WTC11 (cell line): Measurements from ENCODE around the gene KIF6. TPM values are rescaled to one million over a fixed set of nuclear protein-coding genes. Genes with fewer than 3 reads are reported as not detected.
"Not testable (repeated sequence)": the region's sequence is repeated elsewhere in the genome, so short reads cannot be mapped to it uniquely, and the experiment has no call there.

Experiments used
- ATAC-seq: fragments of 200-7000 bp; cut with Tn5 transposase; 2 replicates; pipeline ENCODE4 v1.10.0; 2021; ENCODE audit warnings: mild to moderate bottlenecking, moderate library complexity
- CTCF ChIA-PET: fragments of 300-600 bp; sonication (Branson Sonifier 250); formaldehyde crosslinking; loops from one replicate; lab custom pipeline; 2021; ENCODE audit warnings: antibody characterized with exemption; lab: Charles Lee
- POLR2A ChIA-PET: fragments of 350-600 bp; sonication (Branson Sonifier 250); formaldehyde crosslinking; loops from one replicate; lab custom pipeline; 2021; ENCODE audit warnings: antibody characterized with exemption; lab: Charles Lee
- DNase-seq: peaks from one replicate; pipeline ENCODE4 v3.0.0; 2021; ENCODE audit warnings: low spot score
- H3K27ac Mint-ChIP-seq: 2 replicates; pipeline ENCODE4 v1.8.0; 2021; ENCODE audit warnings: mixed read lengths
- H3K27me3 Mint-ChIP-seq: 2 replicates; pipeline ENCODE4 v1.8.0; 2021; ENCODE audit warnings: low read depth, mild to moderate bottlenecking, moderate library complexity, mixed read lengths
- H3K36me3 Mint-ChIP-seq: 2 replicates; pipeline ENCODE4 v1.8.0; 2021; ENCODE audit warnings: mixed read lengths
- H3K4me1 Mint-ChIP-seq: 2 replicates; pipeline ENCODE4 v1.8.0; 2022; ENCODE audit warnings: mixed read lengths
- H3K4me3 Mint-ChIP-seq: 2 replicates; pipeline ENCODE4 v1.8.0; 2021; ENCODE audit warnings: mild to moderate bottlenecking, moderate library complexity, mixed read lengths
- H3K9me3 Mint-ChIP-seq: 2 replicates; pipeline ENCODE4 v1.8.0; 2021; ENCODE audit warnings: mixed read lengths
- CTCF ChIP-seq: fragments of 200-600 bp; IDR thresholded peaks from 2 replicates; pipeline ENCODE4 v1.8.0; 2022; ENCODE audit warnings: antibody characterized with exemption
- EMX1 ChIP-seq: fragments of 250-450 bp; sonication (Bioruptor Pico); IDR thresholded peaks from 2 replicates; pipeline ENCODE4 v1.8.0; 2021; ENCODE audit warnings: mild to moderate bottlenecking
- ERG ChIP-seq: fragments of 250-450 bp; sonication (Bioruptor Pico); IDR thresholded peaks from 2 replicates; pipeline ENCODE4 v1.8.0; 2021; ENCODE audit warnings: mild to moderate bottlenecking
- FOXK1 ChIP-seq: sonication (generic); formaldehyde crosslinking; IDR thresholded peaks from 2 replicates; pipeline ENCODE4 v1.8.0; 2022; ENCODE audit warnings: mild to moderate bottlenecking, moderate library complexity, missing genetic modification reagents
- IRF1 ChIP-seq: sonication (generic); formaldehyde crosslinking; IDR thresholded peaks from 2 replicates; pipeline ENCODE4 v1.8.0; 2023; ENCODE audit warnings: missing genetic modification reagents
- JAZF1 ChIP-seq: fragments of 250-450 bp; sonication (Bioruptor Pico); IDR thresholded peaks from 2 replicates; pipeline ENCODE4 v1.9.0; 2021; ENCODE audit warnings: moderate library complexity, mild to moderate bottlenecking, inconsistent platforms
- MLX ChIP-seq: sonication (generic); formaldehyde crosslinking; IDR thresholded peaks from 2 replicates; pipeline ENCODE4 v1.8.1; 2023; ENCODE audit warnings: mild to moderate bottlenecking, missing genetic modification reagents, moderate library complexity
- NFE2L1 ChIP-seq: sonication (generic); formaldehyde crosslinking; IDR thresholded peaks from 2 replicates; pipeline ENCODE4 v1.8.1; 2023; ENCODE audit warnings: missing genetic modification reagents
- NR2C2 ChIP-seq: sonication (generic); formaldehyde crosslinking; IDR thresholded peaks from 2 replicates; pipeline ENCODE4 v1.8.0; 2022; ENCODE audit warnings: mild to moderate bottlenecking, missing genetic modification reagents
- PRRX2 ChIP-seq: fragments of 250-450 bp; sonication (Bioruptor Pico); IDR thresholded peaks from 2 replicates; pipeline ENCODE4 v1.8.0; 2021; ENCODE audit warnings: mild to moderate bottlenecking
- SP1 ChIP-seq: sonication (generic); formaldehyde crosslinking; conservative IDR thresholded peaks from 2 replicates; pipeline ENCODE4 v1.8.1; 2022; ENCODE audit warnings: missing genetic modification reagents
- STAT6 ChIP-seq: sonication (generic); formaldehyde crosslinking; conservative IDR thresholded peaks from 2 replicates; pipeline ENCODE4 v1.8.1; 2023; ENCODE audit warnings: mild to moderate bottlenecking, low read depth, missing genetic modification reagents, moderate library complexity
- TP53 ChIP-seq: sonication (generic); formaldehyde crosslinking; IDR thresholded peaks from 2 replicates; pipeline ENCODE4 v1.8.1; 2023; ENCODE audit warnings: mild to moderate bottlenecking, missing genetic modification reagents
- ZBTB43 ChIP-seq: sonication (generic); formaldehyde crosslinking; IDR thresholded peaks from 2 replicates; pipeline ENCODE4 v1.8.1; 2023; ENCODE audit warnings: mild to moderate bottlenecking, missing genetic modification reagents
- ZNF121 ChIP-seq: sonication (generic); formaldehyde crosslinking; IDR thresholded peaks from 2 replicates; pipeline ENCODE4 v1.8.0; 2023; ENCODE audit warnings: missing genetic modification reagents
- ZNF219 ChIP-seq: sonication (generic); formaldehyde crosslinking; IDR thresholded peaks from 2 replicates; pipeline ENCODE4 v1.8.0; 2023; ENCODE audit warnings: missing genetic modification reagents, mild to moderate bottlenecking, borderline replicate concordance
- ZNF396 ChIP-seq: fragments of 250-450 bp; sonication (Bioruptor Pico); IDR thresholded peaks from 2 replicates; pipeline ENCODE4 v1.8.0; 2021; ENCODE audit warnings: mild to moderate bottlenecking, moderate library complexity, borderline replicate concordance
- ZNF671 ChIP-seq: fragments of 250-450 bp; sonication (Bioruptor Pico); IDR thresholded peaks from 2 replicates; pipeline ENCODE4 v1.8.0; 2021; ENCODE audit warnings: mild to moderate bottlenecking
- total RNA-seq: library from RNA; stranded (reverse); gene quantifications from 3 replicates; pipeline ENCODE4 v1.2.3, GENCODE V29; 2021

KIF6 gene
- total RNA-seq, 1 experiment from 2014 or later = 0.57 TPM

- H3K27ac Mint-ChIP-seq = no peak overlapping the region
- H3K4me1 Mint-ChIP-seq = 0 out of 2 replicates have a peak, but pooled peaks cover 2% of the 10 kb centered on the region
- no peak for ATAC-seq
- H3K27me3 Mint-ChIP-seq = no peaks in the 10 kb centered on the region
- H3K36me3 Mint-ChIP-seq = no peaks in the 10 kb centered on the region
- ChIA-PET CTCF (interaction anchor here (1.2 kb wide), 1 partner anchor 10 kb away, joined by 3 read pairs; no protein-coding TSS in a partner anchor), POLR2A (no interaction called here)
- no peak overlapping the region for H3K4me3 Mint-ChIP-seq
- H3K9me3 Mint-ChIP-seq = 0 out of 2 replicates have a peak, but pooled peaks cover 8% of the 10 kb centered on the region
- TF ChIP-seq TP53 (CRISPR knock-in tag) (no peak), CTCF (no peak), PRRX2 (CRISPR knock-in tag) (no peak), ZNF121 (CRISPR knock-in tag) (no peak), NR2C2 (no peak), ZNF671 (CRISPR knock-in tag) (no peak), FOXK1 (CRISPR knock-in tag) (no peak), ZBTB43 (CRISPR knock-in tag) (no peak), JAZF1 (no peak), STAT6 (no peak), NFE2L1 (CRISPR knock-in tag) (no peak), ZNF219 (CRISPR knock-in tag) (no peak), EMX1 (CRISPR knock-in tag) (no peak), MLX (CRISPR knock-in tag) (no peak), SP1 (CRISPR knock-in tag) (no peak), IRF1 (no peak)
- DNase-seq = no peak
Measured at GRCh38 chr6:39484276-39484675, 240.9 kb downstream of the KIF6 start.

GRCh38 chr6:39479819-39480218, 245.4 kb downstream of the KIF6 start:
- DNase-seq, H3K36me3 Mint-ChIP-seq, H3K27ac Mint-ChIP-seq, CTCF ChIA-PET, H3K4me3 Mint-ChIP-seq, ATAC-seq, H3K4me1 Mint-ChIP-seq, POLR2A ChIA-PET, H3K27me3 Mint-ChIP-seq: not testable (repeated sequence)
- H3K9me3 Mint-ChIP-seq = peaks cover 21% of the 10 kb centered on the region

GRCh38 chr6:39476670-39477069, 248.5 kb downstream of the KIF6 start:
- no peaks in the 10 kb centered on the region for H3K27me3 Mint-ChIP-seq
- POLR2A ChIA-PET = no interaction called here
- H3K27ac Mint-ChIP-seq = no peak overlapping the region
- H3K9me3 Mint-ChIP-seq = peaks cover 18% of the 10 kb centered on the region
- no peaks in the 10 kb centered on the region for H3K4me1 Mint-ChIP-seq
- no peak for DNase-seq
- CTCF ChIA-PET = interaction anchor here (1.1 kb wide), 1 partner anchor 115 kb away, joined by 3 read pairs; no protein-coding TSS in a partner anchor
- no peak overlapping the region for H3K4me3 Mint-ChIP-seq
- no peak for TF ChIP-seq ERG (CRISPR knock-in tag)
- TF ChIP-seq ZNF396 (CRISPR knock-in tag) = no peak
- TF ChIP-seq EMX1 (CRISPR knock-in tag) = no peak
- H3K36me3 Mint-ChIP-seq = no peaks in the 10 kb centered on the region
- no peak for ATAC-seq
